Erythroblast (primary cell): ENCODE data around the gene TMEM38B.

Source experiments
- GATA1 ChIP-seq: IDR thresholded peaks from 2 replicates; pipeline ENCODE4 v1.6.1; 2011; ENCODE audit warnings: low read depth, mild to moderate bottlenecking, control low read depth, low read length, moderate library complexity
- POLR2A ChIP-seq: IDR thresholded peaks from 2 replicates; pipeline ENCODE4 v1.6.1; 2011; ENCODE audit warnings: mild to moderate bottlenecking, low read length

DNA sequence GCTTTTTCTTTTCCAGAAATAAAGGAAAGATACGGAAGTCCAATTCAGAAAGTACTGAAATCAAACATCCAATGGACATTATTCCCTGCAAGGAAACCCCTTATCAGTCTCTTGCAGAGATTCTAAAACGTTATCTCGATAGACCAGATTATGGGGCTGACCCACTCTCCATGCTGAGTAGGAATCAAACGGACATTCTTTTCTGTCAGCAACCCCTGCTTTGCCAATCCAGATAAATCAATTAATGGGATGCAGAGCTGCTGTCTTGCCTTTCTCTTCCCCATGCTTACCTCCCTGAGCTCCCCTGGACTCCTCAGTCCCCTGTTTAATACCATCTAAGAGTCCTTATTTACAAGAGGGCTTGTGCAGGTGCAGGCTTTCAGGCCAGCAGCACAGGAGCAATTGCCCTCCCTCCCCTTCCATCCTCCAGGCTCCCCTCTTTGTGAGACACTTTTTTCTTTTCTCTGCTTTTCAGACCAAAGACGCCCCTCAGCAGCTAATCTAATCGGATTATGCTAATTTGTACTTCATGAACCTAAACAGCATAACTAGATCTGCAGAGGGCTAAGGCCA is 17.9 kb upstream of the TMEM38B start:
- TF ChIP-seq POLR2A (no peak), GATA1 (no peak)
